Muscle of leg (tissue), 11 donors: ENCODE results near the gene BCL2. TPM values are rescaled to one million over a fixed set of nuclear protein-coding genes. Genes with fewer than 3 reads are reported as not detected.

Experiments used
- DNase-seq: peaks from one replicate; pipeline ENCODE4 v3.0.0; 2013
- H3K27ac ChIP-seq: one replicate; pipeline ENCODE4 v1.5.1; 2013; ENCODE audit warnings: mild to moderate bottlenecking, low read length, control low read depth
- H3K27me3 ChIP-seq: one replicate; pipeline ENCODE4 v1.6.1; 2013; ENCODE audit warnings: low read length; ENCODE audit not compliant: control insufficient read depth, insufficient read depth
- H3K36me3 ChIP-seq: one replicate; pipeline ENCODE4 v1.6.1; 2013; ENCODE audit warnings: low read length; ENCODE audit not compliant: control insufficient read depth, insufficient read depth
- H3K4me1 ChIP-seq: one replicate; pipeline ENCODE4 v1.6.1; 2013; ENCODE audit warnings: low read length; ENCODE audit not compliant: control insufficient read depth, insufficient read depth
- H3K4me3 ChIP-seq: one replicate; pipeline ENCODE4 v1.5.1; 2013; ENCODE audit warnings: low read length, control low read depth
- H3K9me3 ChIP-seq: replicated peaks from 2 replicates; pipeline ENCODE4 v1.6.1; 2013; ENCODE audit warnings: low read depth, low read length; ENCODE audit not compliant: control insufficient read depth
- WGBS: methylation state at CpG from one replicate; pipeline ENCODE4 v1.1.5; 2013; ENCODE audit warnings: missing lambda C conversion rate; ENCODE audit not compliant: insufficient coverage; 5-methylcytosine and 5-hydroxymethylcytosine counted together
- polyA plus RNA-seq, 8 donors: library from polyadenylated mRNA; unstranded; fragments of 120-200 nt; gene quantifications; one replicate each; pipeline versions ENCODE4 v1.2.1 to v1.2.3, GENCODE V29; 2013; ENCODE audit warnings: inconsistent platforms in 1 of 8, low replicate concordance in 1 of 8; ENCODE audit not compliant: insufficient read length in 8 of 8, insufficient read depth in 1 of 8
- total RNA-seq: library from RNA; stranded (reverse); fragments of 120-200 nt; gene quantifications from one replicate; pipeline ENCODE4 v1.2.4, GENCODE V29; 2013

BCL2 gene
- total and polyA plus RNA-seq, 9 donors, result 13.0 to 22.3 (median 16.5) TPM

- peak; percentile 78 for DNase-seq
- WGBS, result 49% methylated on average over 21 of the region's 23 CpGs
- Histone ChIP-seq H3K9me3 (no peaks in the 10 kb centered on the region), H3K4me3 (no peak overlapping the region), H3K27ac (no peak overlapping the region), H3K4me1 (peaks cover 28% of the 10 kb centered on the region), H3K27me3 (no peaks in the 10 kb centered on the region), H3K36me3 (no peaks in the 10 kb centered on the region)
Observed at GRCh38 chr18:63155169-63155852, 164.3 kb downstream of the BCL2 start.

DNA sequence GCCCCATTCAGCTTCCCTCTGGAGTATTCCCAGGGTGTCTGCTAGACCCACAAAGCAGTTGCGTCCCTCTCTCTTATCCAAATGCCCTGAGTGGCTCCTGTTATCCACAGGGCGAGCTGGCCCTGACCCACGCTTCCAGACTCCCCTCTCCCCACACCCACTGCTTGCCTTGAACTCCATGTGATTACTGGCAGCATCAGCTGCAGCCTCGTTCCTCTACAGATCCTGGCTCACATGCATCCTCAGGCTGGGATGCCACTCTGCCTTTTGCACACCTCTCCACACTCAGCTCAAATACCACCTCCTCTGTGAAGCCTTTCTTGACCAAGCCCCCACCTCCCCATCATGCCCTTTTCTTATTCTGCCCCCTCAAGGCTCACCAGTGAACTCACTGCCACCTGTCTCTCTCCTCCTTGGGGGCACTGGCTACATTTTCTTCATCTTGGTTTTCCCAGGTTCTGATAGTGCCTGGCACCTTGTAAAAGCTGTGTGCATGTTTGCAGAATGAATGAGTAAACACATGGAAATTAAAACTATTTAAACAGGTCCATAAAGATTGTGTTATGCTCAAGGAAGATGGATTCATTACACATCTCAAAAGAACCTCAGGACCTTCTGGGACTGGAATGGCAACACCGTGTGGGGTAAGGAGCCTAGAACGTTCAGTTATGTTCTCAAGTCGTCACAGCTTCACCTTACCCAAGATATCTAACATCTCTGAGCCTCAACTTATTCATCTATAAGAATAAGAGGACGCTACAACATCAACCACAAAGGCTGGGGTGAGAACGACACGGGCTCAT lies 165.0 kb downstream of the BCL2 start:
- 91% methylated on average over 7 of the region's 10 CpGs for WGBS
- H3K9me3 ChIP-seq, result no peaks in the 10 kb centered on the region
- no peaks in the 10 kb centered on the region for H3K36me3 ChIP-seq
- no peak for DNase-seq
- H3K27me3 ChIP-seq, result no peaks in the 10 kb centered on the region
- peaks cover 28% of the 10 kb centered on the region for H3K4me1 ChIP-seq
- H3K4me3 ChIP-seq, result no peak overlapping the region
- H3K27ac ChIP-seq, result no peak overlapping the region

DNA sequence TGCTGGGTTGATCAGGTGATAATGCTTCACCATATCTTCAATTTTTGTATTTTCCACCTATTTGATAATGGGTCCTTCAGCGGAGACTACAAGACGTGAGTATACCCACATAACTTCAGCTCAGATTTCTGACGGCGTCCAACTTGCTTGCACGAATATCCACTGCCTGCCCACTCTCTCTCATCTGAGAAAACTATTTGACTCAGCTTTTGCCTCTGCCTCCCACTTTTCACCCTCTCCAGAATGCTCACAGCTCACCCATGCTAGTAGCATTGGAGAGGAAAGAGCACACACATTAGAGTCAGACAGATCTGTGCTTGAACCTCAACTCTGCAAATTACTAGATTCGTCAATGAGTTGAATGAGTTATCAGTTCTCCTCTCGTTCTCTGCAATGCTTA lies 166.8 kb downstream of the BCL2 start:
- WGBS, result 71% methylated on average over 4 of the region's 7 CpGs
- peaks cover 33% of the 10 kb centered on the region for H3K4me1 ChIP-seq
- H3K36me3 ChIP-seq, result no peaks in the 10 kb centered on the region
- H3K27me3 ChIP-seq, result no peaks in the 10 kb centered on the region
- H3K9me3 ChIP-seq, result no peaks in the 10 kb centered on the region
- no peak for DNase-seq
- no peak overlapping the region for H3K4me3 ChIP-seq
- no peak overlapping the region for H3K27ac ChIP-seq

DNA sequence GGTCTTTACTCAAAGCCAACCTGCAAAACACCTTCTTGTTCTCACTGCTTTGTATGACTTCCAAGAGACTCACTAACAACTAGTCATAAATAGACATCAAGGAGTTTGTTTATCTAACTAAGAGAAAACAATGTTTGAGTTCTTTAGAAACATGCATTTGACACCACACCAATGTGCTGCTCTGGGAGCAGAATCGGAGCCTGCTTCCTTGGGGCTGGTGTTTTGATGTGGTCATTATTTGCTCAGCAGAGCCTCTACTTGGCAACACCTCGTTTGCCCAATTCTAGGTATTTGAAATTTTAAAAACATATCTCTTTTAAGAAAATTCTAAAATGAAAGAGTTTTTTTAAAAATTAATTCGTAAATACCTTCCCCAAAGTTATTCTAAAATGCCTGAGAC lies 167.5 kb downstream of the BCL2 start:
- no peaks in the 10 kb centered on the region for H3K9me3 ChIP-seq
- H3K4me3 ChIP-seq, result no peak overlapping the region
- no peaks in the 10 kb centered on the region for H3K36me3 ChIP-seq
- peaks cover 32% of the 10 kb centered on the region for H3K4me1 ChIP-seq
- no CpG with 5 or more reads among the region's 3 CpGs for WGBS
- DNase-seq, result no peak
- no peak overlapping the region for H3K27ac ChIP-seq
- no peaks in the 10 kb centered on the region for H3K27me3 ChIP-seq

DNA sequence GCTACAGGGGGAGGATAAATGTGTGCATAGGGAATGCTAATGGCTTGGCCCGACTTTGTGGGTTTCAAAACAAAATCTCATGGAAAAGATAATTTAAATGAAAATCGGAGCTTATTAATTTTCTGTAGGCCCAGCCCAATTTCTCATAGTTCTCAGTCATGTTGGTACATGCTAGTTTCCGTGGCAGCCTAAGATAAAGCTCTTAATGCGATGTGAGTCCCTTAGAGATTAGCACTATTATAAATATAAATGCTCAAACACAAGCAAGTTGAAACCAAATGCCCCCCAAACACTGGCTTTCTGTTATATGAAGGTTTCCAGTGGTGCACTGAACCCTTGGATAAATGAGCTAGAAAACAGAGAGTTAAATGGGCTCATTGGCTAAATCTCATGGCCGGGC lies 168.0 kb downstream of the BCL2 start:
- Histone ChIP-seq H3K4me1 (peaks cover 35% of the 10 kb centered on the region), H3K4me3 (no peak overlapping the region), H3K36me3 (no peaks in the 10 kb centered on the region), H3K27me3 (no peaks in the 10 kb centered on the region), H3K9me3 (no peaks in the 10 kb centered on the region), H3K27ac (no peak overlapping the region)
- 67% methylated on average over 1 of the region's 5 CpGs for whole genome bisulfite sequencing
- DNase-seq, result no peak

- Histone ChIP-seq H3K4me1 (peaks cover 33% of the 10 kb centered on the region), H3K27ac (no peak overlapping the region), H3K9me3 (no peaks in the 10 kb centered on the region), H3K36me3 (no peaks in the 10 kb centered on the region), H3K27me3 (no peaks in the 10 kb centered on the region), H3K4me3 (no peak overlapping the region)
- 92% methylated on average over 4 of the region's 4 CpGs for WGBS
- no peak for DNase-seq
Observed at GRCh38 chr18:63150942-63151421, 168.6 kb downstream of the BCL2 start.

DNA sequence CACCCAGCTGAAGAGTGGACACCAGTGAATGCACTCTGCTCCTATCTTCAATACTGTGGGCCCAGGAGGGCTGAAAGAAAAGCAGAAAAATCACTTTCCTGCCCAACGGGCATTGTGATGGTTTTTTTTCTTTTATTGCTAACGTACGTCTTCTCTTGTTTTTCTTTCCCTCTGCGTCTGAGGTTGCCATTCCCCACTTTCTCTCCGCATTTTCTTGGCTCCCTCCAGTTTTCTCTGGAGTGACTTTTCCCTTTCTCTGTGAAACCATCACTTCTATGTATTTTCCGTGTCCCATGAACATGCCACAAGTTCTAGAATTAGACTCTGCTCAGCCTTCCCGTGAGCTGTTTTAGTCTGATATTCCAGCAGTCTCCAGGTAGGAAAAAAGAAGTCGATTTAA lies 169.2 kb downstream of the BCL2 start:
- Histone ChIP-seq H3K27me3 (no peaks in the 10 kb centered on the region), H3K27ac (no peak overlapping the region), H3K36me3 (no peaks in the 10 kb centered on the region), H3K4me3 (no peak overlapping the region), H3K9me3 (no peaks in the 10 kb centered on the region), H3K4me1 (peaks cover 33% of the 10 kb centered on the region)
- 77% methylated on average over 4 of the region's 8 CpGs for WGBS
- no peak for DNase-seq

DNA sequence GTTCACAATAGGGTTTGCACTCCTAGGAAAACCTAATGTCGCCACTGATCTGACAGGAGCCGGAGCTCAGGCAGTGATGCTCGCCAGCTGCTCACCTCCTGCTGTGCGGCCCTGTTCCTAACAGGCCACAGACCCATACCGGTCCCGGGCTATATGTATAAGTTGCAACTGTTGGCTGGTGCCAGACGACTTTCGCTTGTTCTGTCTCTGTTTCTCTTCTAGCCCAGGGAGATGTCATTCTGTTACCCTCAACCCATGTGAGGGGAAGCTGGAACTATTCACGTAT lies 170.3 kb downstream of the BCL2 start:
- Histone ChIP-seq H3K4me3 (no peak overlapping the region), H3K27ac (no peak overlapping the region), H3K27me3 (no peaks in the 10 kb centered on the region), H3K9me3 (no peaks in the 10 kb centered on the region), H3K36me3 (no peaks in the 10 kb centered on the region), H3K4me1 (peaks cover 39% of the 10 kb centered on the region)
- DNase-seq, result no peak
- WGBS, result 68% methylated on average over 5 of the region's 9 CpGs

DNA sequence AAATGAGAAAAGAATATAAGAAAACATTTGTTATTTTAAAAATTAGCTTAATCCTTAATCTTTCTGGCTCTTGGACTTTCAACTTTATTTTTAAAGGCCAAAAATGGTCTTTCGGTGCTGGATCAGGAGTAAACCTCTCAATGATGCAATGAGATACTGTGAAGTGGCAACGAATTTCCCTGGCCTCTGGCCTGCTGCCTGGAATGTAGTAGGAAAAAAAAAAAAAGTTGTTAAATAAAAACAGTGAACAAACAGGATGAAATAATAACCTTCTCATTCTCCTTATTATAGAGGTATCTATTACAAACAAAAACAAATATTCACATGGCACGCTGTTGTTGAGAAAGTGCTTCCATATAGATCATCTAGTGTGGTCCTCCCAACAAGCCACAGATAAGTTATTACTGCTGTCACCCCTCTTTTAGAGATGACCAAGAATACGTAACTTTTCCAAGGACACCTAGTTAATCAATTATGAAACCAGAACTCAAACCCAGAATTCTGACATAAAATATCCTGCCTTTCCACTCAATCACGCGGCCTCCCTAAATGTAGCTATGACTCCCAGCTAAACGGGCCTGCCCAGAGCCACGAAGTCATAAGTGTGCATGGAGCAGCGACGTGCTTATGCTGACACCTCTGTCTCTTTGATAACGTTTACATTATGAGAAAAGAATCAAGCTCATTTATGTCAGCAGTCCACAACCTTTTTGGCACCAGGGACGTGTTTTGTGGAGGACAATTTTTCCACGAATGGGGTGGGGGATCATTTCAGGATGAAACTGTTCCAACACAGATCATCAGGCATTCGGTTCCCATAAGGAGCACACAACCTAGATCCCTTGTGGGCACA lies 170.9 kb downstream of the BCL2 start:
- Histone ChIP-seq H3K4me1 (peaks cover 44% of the 10 kb centered on the region), H3K4me3 (no peak overlapping the region), H3K27me3 (no peaks in the 10 kb centered on the region), H3K36me3 (no peaks in the 10 kb centered on the region), H3K9me3 (no peaks in the 10 kb centered on the region), H3K27ac (peak overlapping the region; percentile 5)
- peak; percentile 72 for DNase-seq
- WGBS, result 87% methylated on average over 3 of the region's 14 CpGs

DNA sequence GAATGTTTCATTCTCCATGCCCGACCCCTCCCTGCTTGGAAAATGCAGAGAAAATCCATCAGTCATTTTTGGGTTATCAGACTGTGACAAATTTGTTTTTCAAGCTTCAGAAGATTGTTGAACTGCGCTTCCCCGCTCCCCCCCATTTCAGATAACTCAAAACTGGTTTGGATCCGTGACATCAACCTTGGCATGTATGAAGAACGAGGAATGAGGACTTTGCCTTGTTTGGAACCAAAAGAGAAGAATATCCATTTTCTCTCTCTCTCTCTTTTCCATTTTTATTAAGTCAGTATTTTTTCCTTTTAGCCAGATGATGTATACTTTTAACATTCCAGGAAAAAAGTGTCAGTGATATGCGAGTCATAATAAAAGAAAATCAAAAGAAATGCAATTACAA lies 171.6 kb downstream of the BCL2 start:
- Histone ChIP-seq H3K4me3 (no peak overlapping the region), H3K27ac (peak overlapping the region; percentile 21), H3K36me3 (no peaks in the 10 kb centered on the region), H3K27me3 (no peaks in the 10 kb centered on the region), H3K4me1 (peaks cover 51% of the 10 kb centered on the region), H3K9me3 (no peaks in the 10 kb centered on the region)
- 100% methylated on average over 1 of the region's 6 CpGs for WGBS
- DNase-seq, result peak; percentile 74
